ACHN (cell line): Measurements from ENCODE around the gene MAML3.

Experiments
- DNase-seq: peaks from one replicate; pipeline ENCODE4 v3.0.0-alpha.2; 2015
- in situ Hi-C: cut with HindIII; loops from 2 replicates; pipeline ENCODE4 v1.10.0; 2017; ENCODE audit warnings: low sequenced_read_pairs, low pct_ligation_motif_present, low pct_unique_long_range_greater_than_20kb

MAML3 gene

DNA sequence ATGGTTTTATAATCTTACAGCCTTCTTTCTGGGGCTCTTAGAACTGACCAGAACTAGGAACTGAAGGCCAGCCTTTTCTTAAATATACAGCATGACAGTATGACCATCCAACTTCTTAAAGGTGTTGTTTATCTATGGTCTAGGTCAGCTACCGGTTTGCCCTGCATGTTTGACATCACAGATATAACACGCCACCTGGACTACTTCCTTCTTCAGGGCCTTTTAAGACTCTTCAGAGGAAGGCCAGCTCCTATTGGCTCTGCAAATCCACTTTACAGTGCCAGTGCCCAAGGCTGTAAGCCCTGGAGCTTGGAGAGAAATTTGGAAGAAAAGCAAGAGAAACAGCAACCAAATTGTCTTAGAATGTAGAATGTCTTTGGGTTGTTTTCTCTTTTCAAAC lies 302.9 kb downstream of the MAML3 start:
- in situ Hi-C loops, result no loop called here
- DNase-seq, result no peak

- DNase-seq, result no peak
- in situ Hi-C loops, result no loop called here
Measured at GRCh38 chr4:139849219-139849618, 304.8 kb downstream of the MAML3 start.

DNA sequence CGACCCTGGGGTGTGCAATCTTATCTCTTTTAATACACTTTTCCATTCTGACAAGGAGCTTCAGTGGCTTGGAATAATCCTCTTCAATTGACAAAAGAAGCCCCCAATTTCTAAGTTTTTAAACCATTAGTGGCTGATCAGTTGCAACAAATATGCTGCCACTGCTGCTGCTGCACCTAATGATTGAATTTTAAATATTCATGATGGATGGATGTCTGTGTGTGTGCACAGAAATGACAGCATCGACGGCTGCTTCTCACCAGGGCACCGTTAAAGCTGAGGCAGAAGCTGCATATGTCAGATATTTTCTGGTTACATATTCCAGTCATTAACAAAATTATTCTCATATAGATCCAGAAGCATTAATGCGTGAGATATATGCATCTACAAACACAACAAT lies 306.0 kb downstream of the MAML3 start:
- in situ Hi-C loops, result no loop called here
- DNase-seq, result no peak

GRCh38 chr4:139847602-139848001 lies 306.4 kb downstream of the MAML3 start:
- in situ Hi-C loops, result no loop called here
- DNase-seq, result no peak

- in situ Hi-C loops, result no loop called here
- no peak for DNase-seq
Measured at GRCh38 chr4:139846766-139847165, 307.2 kb downstream of the MAML3 start.

GRCh38 chr4:139845453-139846093 lies 308.4 kb downstream of the MAML3 start:
- in situ Hi-C loops, result no loop called here
- no peak for DNase-seq

GRCh38 chr4:139844459-139845036 lies 309.4 kb downstream of the MAML3 start:
- in situ Hi-C loops, result no loop called here
- no peak for DNase-seq

GRCh38 chr4:139844057-139844456 lies 309.9 kb downstream of the MAML3 start:
- DNase-seq, result no peak
- in situ Hi-C loops, result no loop called here

DNA sequence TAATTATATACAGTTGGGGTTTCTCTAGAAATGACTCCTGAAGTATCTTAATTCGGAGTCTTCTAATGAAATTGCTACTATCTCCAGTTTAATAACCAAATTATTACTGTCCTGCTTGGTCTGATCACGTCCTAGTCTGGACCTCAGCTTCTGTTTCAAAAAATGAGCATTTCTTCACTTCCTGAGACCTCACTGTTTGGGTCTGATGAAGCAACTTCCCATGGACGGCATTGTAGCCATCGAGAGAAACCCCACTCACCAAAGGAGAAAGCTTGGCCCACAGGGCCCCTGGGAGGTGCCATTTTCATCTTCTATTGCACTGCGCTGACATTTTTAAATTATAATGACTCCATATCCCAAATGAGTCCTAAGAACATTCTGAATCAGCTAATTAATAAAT lies 310.3 kb downstream of the MAML3 start:
- in situ Hi-C loops, result no loop called here
- DNase-seq, result no peak

DNA sequence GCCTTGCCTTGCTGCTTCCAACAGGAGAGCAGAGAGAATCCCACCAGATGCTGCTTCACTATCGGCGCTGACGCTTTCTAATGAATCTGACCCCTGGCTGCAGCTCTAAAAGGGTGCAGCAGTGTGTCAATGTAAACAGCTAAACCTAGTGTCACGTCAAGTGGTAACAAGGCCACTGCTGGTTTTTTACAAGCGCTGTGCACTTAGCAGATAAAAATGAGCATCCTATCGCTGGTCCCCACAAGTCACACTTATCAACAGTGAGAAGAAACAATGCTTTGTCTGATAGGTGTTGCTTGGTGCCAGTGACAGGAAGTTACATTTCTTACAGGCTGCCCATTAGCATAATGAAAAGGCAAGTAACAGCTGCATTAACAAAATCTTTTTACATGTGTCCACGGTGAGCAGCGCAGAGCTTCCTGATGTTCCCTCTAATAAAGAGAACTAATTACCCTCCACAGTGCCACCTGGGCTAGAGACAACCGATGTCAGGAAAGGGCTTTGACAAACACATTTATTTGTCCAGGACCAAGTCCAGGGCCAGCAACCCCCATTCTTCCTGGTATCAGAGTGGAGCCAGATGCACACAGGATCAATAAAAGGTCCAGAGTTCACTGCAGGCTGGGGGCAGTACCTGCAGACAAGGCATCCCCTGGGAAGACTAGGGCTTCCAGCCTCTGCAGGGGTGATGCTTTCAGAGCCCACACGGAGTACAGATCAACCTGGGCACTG lies 312.4 kb downstream of the MAML3 start:
- in situ Hi-C loops, result no loop called here

GRCh38 chr4:139840773-139841172 lies 313.2 kb downstream of the MAML3 start:
- DNase-seq, result no peak

More for the DNA sequence above, 312.4 kb downstream of the MAML3 start:
- no peak for DNase-seq

DNA sequence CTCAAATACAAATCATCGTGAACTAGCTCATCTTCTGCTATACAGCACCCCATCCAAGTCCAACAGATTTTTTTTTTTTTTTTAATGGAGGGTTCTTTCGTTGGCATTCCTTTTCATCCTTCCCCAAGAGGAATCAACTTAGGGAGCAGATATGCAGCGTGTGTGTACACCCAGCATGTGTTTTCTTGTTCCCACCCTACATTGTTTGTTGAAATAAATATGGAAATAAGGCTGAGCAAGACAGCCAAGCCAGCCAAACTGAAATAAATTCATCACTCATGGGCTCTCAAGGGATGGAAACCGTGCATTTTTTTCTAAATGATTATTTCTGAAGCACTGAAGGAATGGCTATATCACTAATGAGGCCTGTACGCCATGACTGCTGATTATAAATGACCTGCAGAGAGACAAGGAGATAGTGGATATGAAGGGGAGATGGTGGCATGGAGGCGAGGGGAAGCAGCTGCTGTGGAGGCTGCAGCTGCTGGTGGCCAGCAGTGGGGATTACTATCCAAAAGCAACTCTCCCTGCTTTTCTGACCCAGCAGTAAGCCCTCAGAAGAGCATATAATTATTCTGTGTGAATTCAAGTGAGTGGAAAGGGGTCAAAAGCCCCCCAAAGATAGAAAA lies 314.5 kb downstream of the MAML3 start:
- in situ Hi-C loops, result no loop called here
- no peak for DNase-seq

More at GRCh38 chr4:139840773-139841172, 313.2 kb downstream of the MAML3 start:
- in situ Hi-C loops, result no loop called here

- in situ Hi-C loops, result no loop called here
- no peak for DNase-seq
Measured at GRCh38 chr4:139838811-139839210, 315.2 kb downstream of the MAML3 start.

- DNase-seq, result no peak
- in situ Hi-C loops, result no loop called here
Measured at GRCh38 chr4:139834981-139835391, 319.0 kb downstream of the MAML3 start.

- no peak for DNase-seq
- in situ Hi-C loops, result no loop called here
Measured at GRCh38 chr4:139834226-139834662, 319.7 kb downstream of the MAML3 start.

DNA sequence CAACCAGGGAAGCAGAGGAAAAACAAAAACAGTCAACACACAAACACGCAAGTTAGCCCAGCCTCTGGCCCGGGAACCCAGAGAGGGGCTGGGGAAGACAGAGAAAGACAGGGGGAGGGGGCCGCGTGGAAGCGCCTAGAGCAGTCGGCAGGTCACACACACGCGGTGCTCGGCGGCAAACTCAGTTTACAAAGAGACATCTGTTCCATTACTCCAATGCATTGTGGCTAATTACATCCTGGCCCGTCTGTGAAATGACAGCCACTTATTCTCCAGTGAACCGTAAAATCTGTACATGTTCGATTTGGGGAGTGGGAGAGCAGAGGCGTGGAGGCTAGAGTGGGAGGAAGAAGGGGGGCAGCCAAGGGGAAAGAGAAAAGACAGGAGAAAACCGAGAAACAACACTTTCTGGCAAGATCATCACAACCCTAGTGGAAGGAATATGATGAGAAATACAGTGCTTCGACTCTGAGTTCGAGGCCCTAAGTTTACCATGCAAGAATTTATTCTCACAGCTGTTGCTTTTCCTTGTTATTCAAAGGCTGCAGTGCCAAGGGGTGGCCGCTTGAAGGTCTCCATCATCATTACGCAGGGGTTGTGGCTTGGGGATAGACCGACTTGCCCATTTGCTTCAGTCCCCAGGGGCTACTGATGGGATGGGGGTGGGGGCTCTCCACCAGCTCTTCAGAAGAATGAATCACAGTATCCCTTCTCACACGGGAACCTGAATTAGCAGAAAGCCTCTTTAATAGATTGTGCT lies 320.7 kb downstream of the MAML3 start:
- DNase-seq, result no peak
- in situ Hi-C loops, result no loop called here

GRCh38 chr4:139828966-139829664 lies 324.9 kb downstream of the MAML3 start:
- in situ Hi-C loops, result no loop called here
- no peak for DNase-seq

- no peak for DNase-seq
- in situ Hi-C loops, result no loop called here
Measured at GRCh38 chr4:139826426-139826825, 327.6 kb downstream of the MAML3 start.
